IMR-90 (cell line): ENCODE measurements around the gene ADGRB3.

Experiments used
- BHLHE40 ChIP-seq: fragments of 150-350 bp; IDR thresholded peaks from 2 replicates; pipeline ENCODE4 v1.6.1; 2016; ENCODE audit warnings: mild to moderate bottlenecking, low read depth, low read length
- CEBPB ChIP-seq: IDR thresholded peaks from 2 replicates; pipeline ENCODE4 v1.6.1; 2012; ENCODE audit warnings: low read depth, low read length, improper control_type of control experiment
- POLR2A ChIP-seq: IDR thresholded peaks from 2 replicates; pipeline ENCODE4 v1.6.1; 2012; ENCODE audit warnings: mild to moderate bottlenecking, low read depth, low read length
- RFX5 ChIP-seq: IDR thresholded peaks from 2 replicates; pipeline ENCODE4 v1.8.0; 2012; ENCODE audit warnings: low read depth, mild to moderate bottlenecking, low read length, moderate library complexity
- SMC3 ChIP-seq: fragments of 150-350 bp; IDR thresholded peaks from 2 replicates; pipeline ENCODE4 v1.6.1; 2016; ENCODE audit warnings: low read depth, mild to moderate bottlenecking, antibody characterized with exemption, low read length, moderate library complexity
- TF ChIP-seq, protein P1 (sequence below): conservative IDR thresholded peaks from 2 replicates; pipeline ENCODE4 v1.5.1; 2012; ENCODE audit warnings: mild to moderate bottlenecking, low read depth, low read length, improper control_type of control experiment

DNA sequence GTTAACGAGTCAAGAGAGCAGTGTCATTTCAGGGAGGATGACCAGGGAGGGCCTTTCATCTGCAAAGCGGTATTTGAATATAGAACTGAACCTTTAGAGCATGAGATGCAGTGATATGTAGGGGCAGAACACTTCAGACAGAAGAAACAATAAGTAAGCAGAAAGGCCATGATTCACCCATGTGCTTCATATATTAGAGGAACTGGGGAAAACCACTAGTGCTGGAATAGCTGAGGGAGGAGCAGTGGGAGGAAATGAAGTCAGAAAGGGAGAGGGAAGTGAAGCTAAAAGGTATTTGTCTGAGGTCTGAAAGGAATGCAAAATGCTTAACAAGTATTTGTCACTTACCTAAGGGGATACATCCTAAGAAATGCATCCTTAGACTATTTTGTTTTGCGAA lies 391.2 kb downstream of the ADGRB3 start:
- no peak for TF ChIP-seq CEBPB
- no peak for TF ChIP-seq POLR2A
- TF ChIP-seq, protein P1, sequence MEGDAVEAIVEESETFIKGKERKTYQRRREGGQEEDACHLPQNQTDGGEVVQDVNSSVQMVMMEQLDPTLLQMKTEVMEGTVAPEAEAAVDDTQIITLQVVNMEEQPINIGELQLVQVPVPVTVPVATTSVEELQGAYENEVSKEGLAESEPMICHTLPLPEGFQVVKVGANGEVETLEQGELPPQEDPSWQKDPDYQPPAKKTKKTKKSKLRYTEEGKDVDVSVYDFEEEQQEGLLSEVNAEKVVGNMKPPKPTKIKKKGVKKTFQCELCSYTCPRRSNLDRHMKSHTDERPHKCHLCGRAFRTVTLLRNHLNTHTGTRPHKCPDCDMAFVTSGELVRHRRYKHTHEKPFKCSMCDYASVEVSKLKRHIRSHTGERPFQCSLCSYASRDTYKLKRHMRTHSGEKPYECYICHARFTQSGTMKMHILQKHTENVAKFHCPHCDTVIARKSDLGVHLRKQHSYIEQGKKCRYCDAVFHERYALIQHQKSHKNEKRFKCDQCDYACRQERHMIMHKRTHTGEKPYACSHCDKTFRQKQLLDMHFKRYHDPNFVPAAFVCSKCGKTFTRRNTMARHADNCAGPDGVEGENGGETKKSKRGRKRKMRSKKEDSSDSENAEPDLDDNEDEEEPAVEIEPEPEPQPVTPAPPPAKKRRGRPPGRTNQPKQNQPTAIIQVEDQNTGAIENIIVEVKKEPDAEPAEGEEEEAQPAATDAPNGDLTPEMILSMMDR: no peak
- TF ChIP-seq RFX5: no peak
- no peak for TF ChIP-seq BHLHE40
- TF ChIP-seq SMC3: no peak
